ENCODE data around the gene CEBPZOS. TPM values are rescaled to one million over a fixed set of nuclear protein-coding genes. Genes with fewer than 3 reads are reported as not detected.

Gene CEBPZOS
- total RNA-seq, 1 experiment from 2014 or later = 46.8 TPM

DNA sequence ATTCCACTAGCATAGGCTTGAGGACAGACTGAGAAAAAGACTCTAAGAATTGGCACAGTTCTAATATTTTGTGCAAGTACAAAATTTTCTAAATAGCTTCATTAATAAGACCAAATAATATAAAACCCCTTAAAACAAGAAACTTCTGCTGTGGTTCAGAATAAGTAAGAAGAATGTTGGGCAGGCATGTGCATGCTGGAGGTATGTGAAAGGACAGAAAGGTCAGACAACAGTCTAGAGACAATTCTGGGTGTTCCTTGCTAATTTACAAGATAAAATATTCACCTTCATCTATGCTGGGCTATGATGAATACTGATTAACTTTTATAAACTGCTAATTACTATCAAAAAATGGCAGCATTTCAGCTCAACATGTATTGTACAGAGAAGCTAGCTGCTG, 14.9 kb downstream of the CEBPZOS start:
- ATAC-seq = no peak
- CTCF ChIA-PET = no interaction called here
- POLR2A ChIA-PET = interaction anchor here (1.3 to 1.6 kb wide), 2 partner anchors 8 to 20 kb away, joined by 4 read pairs; partner anchors contain the start of genes CEBPZ and NDUFAF7

More for the DNA sequence above, 14.9 kb downstream of the CEBPZOS start:
- H3K9ac ChIP-seq (ENCODE audit: low read length) = no peak overlapping the region
- no peaks in the 10 kb centered on the region for H3K9me2 ChIP-seq (ENCODE audit: insufficient read depth)
- no peak overlapping the region for H2AFZ ChIP-seq (ENCODE audit: low read depth, low read length, poor library complexity, severe bottlenecking)
- H3K4me3 ChIP-seq (replicated peaks in 1 of 2; ENCODE audit: low read depth in 1 of 2, low read length in 2 of 2) = no peak overlapping the region
- H3K9me3 ChIP-seq (ENCODE audit: control insufficient read depth in 1 of 2, insufficient read depth in 1 of 2, low read depth in 1 of 2, low read length in 2 of 2) = no peaks in the 10 kb centered on the region
- no peak for DNase-seq (ENCODE audit: low read depth, low spot score)
- H3K79me2 ChIP-seq (ENCODE audit: insufficient read depth, low read length) = peaks cover 66% of the 10 kb centered on the region
- no peaks in the 10 kb centered on the region for H3K4me1 ChIP-seq (ENCODE audit: control insufficient read depth in 1 of 2, insufficient read depth in 2 of 2, low read length in 2 of 2)
- H3K4me2 ChIP-seq (ENCODE audit: low read length) = no peak overlapping the region
- RAD21 ChIA-PET (ENCODE audit: low non-redundant PET in 1 of 2, low total read pairs in 2 of 2, uncharacterized antibody in 2 of 2, unreplicated experiment in 2 of 2) = no interaction called here
- no peaks in the 10 kb centered on the region for H3K27me3 ChIP-seq (ENCODE audit: insufficient read depth, low read length)
- no peak overlapping the region for H3K27ac ChIP-seq (ENCODE audit: low read depth, low read length)
- TF ChIP-seq EZH2phosphoT487 (IDR thresholded peaks at IDR 0.05; ENCODE audit: borderline replicate concordance) (no peak), SIN3A (IDR thresholded peaks at IDR 0.05; ENCODE audit: low read depth) (no peak), TCF7L2 (IDR thresholded peaks at IDR 0.05; ENCODE audit: borderline replicate concordance, extremely low read depth, insufficient read depth, insufficient read length) (no peak), ZNF274 (IDR thresholded peaks at IDR 0.05; ENCODE audit: low read depth, low read length) (no peak), CEBPB (IDR thresholded peaks at IDR 0.05; ENCODE audit: low read depth) (no peak), YY1 (IDR thresholded peaks at IDR 0.05; ENCODE audit: extremely low read depth, insufficient replicate concordance, low read depth, low read length) (no peak), FOSL1 (IDR thresholded peaks at IDR 0.05; ENCODE audit: low read depth) (no peak), CBX3 (IDR thresholded peaks at IDR 0.05; ENCODE audit: low read depth) (no peak), EGR1 (IDR thresholded peaks at IDR 0.05; ENCODE audit: low read depth) (no peak), JUND (IDR thresholded peaks at IDR 0.05) (no peak), EZH2 (IDR thresholded peaks at IDR 0.05) (no peak), SP1 (IDR thresholded peaks at IDR 0.05; ENCODE audit: low read depth) (no peak), ZFX (IDR thresholded peaks at IDR 0.05) (no peak), POLR2A (IDR thresholded peaks at IDR 0.05; ENCODE audit: borderline replicate concordance, extremely low read depth, insufficient read depth, insufficient read length) (no peak)
- TF ChIP-seq, protein P1, sequence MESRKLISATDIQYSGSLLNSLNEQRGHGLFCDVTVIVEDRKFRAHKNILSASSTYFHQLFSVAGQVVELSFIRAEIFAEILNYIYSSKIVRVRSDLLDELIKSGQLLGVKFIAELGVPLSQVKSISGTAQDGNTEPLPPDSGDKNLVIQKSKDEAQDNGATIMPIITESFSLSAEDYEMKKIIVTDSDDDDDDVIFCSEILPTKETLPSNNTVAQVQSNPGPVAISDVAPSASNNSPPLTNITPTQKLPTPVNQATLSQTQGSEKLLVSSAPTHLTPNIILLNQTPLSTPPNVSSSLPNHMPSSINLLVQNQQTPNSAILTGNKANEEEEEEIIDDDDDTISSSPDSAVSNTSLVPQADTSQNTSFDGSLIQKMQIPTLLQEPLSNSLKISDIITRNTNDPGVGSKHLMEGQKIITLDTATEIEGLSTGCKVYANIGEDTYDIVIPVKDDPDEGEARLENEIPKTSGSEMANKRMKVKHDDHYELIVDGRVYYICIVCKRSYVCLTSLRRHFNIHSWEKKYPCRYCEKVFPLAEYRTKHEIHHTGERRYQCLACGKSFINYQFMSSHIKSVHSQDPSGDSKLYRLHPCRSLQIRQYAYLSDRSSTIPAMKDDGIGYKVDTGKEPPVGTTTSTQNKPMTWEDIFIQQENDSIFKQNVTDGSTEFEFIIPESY (IDR thresholded peaks at IDR 0.05; ENCODE audit: extremely low read depth, insufficient replicate concordance, low read length) = no peak
- TF ChIP-seq, protein P2, sequence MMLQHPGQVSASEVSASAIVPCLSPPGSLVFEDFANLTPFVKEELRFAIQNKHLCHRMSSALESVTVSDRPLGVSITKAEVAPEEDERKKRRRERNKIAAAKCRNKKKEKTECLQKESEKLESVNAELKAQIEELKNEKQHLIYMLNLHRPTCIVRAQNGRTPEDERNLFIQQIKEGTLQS (IDR thresholded peaks at IDR 0.05) = no peak
- BruUV-seq (replicated peaks) = no TSS peak
- no peaks in the 10 kb centered on the region; the same call in 1 of the 2 replicates for H4K20me1 ChIP-seq (ENCODE audit: insufficient read depth)
- intact Hi-C loops (cut with micrococcal nuclease) = no loop called here
- H3K36me3 ChIP-seq (ENCODE audit: control insufficient read depth in 1 of 2, insufficient read depth in 2 of 2, low read length in 2 of 2) = peaks cover 65 to 82% of the 10 kb centered on the region in 2 experiments
